ENCODE data around the gene SLC25A1. TPM values are rescaled to one million over a fixed set of nuclear protein-coding genes. Genes with fewer than 3 reads are reported as not detected.

The SLC25A1 gene
- total and polyA plus RNA-seq, 2 of the 8 experiments (the other 6 are each of a cell fraction or from before 2014, with no cell fraction given), result 110 to 148 TPM

- Histone ChIP-seq H3K4me3 (ENCODE audit: extremely low read depth in 1 of 4, insufficient read depth in 2 of 4, low read depth in 3 of 4, low read length in 4 of 4) (no peak overlapping the region), H3K4me2 (ENCODE audit: insufficient read depth in 1 of 2, low read depth in 2 of 2, low read length in 2 of 2) (no peak overlapping the region), H3K27ac (ENCODE audit: low read depth, low read length) (no peak overlapping the region; the same call in 1 of the 2 replicates), H3K36me3 (ENCODE audit: control insufficient read depth in 2 of 4, insufficient read depth in 4 of 4, low read length in 3 of 4) (peaks cover 1 to 13% (median 6%) of the 10 kb centered on the region in 4 experiments), H3K14ac (ENCODE audit: insufficient read length) (no peak overlapping the region), H4K91ac (replicated peaks; ENCODE audit: insufficient read length, low read length) (no peak overlapping the region), H3K79me2 (ENCODE audit: control insufficient read depth in 1 of 2, insufficient read depth in 2 of 2, low read length in 2 of 2) (no peaks in the 10 kb centered on the region), H3K4me1 (replicated peaks in 1 of 4; ENCODE audit: control insufficient read depth in 3 of 4, insufficient read depth in 4 of 4, low read length in 3 of 4) (peaks cover 2 to 17% (median 8%) of the 10 kb centered on the region in 4 experiments; a peak in 5 of 7 replicates), H3K56ac (replicated peaks; ENCODE audit: insufficient read length, low read depth, low read length) (no peak overlapping the region), H3K9me3 (ENCODE audit: insufficient read depth in 2 of 2, low read depth in 1 of 2, low read length in 1 of 2) (no peaks in the 10 kb centered on the region), H3K79me1 (ENCODE audit: low read depth, low read length) (no peaks in the 10 kb centered on the region), H2BK15ac (ENCODE audit: low read length) (no peak overlapping the region), H3K18ac (ENCODE audit: extremely low read depth, low read length) (no peak overlapping the region), H3K23ac (ENCODE audit: insufficient read length) (no peak overlapping the region), H2AK5ac (ENCODE audit: low read depth, low read length) (no peak overlapping the region), H4K8ac (ENCODE audit: extremely low read depth, insufficient read depth, low read length) (no peak overlapping the region), H3K27me3 (replicated peaks in 1 of 4; ENCODE audit: control insufficient read depth in 3 of 4, extremely low read depth in 1 of 4, insufficient read depth in 3 of 4, low read length in 3 of 4) (no peaks in the 10 kb centered on the region), H4K5ac (ENCODE audit: insufficient read length, low read depth, low read length) (no peak overlapping the region), H2BK120ac (replicated peaks; ENCODE audit: low read depth, low read length) (no peak overlapping the region), H2BK5ac (ENCODE audit: low read depth, low read length) (no peak overlapping the region; the same call in 1 of the 2 replicates), H3K4ac (replicated peaks; ENCODE audit: insufficient read length, low read depth, low read length) (no peak overlapping the region), H3K23me2 (ENCODE audit: low read depth, low read length) (no peaks in the 10 kb centered on the region), H3K9ac (replicated peaks in 1 of 4; ENCODE audit: extremely low read depth in 1 of 4, low read depth in 3 of 4, low read length in 3 of 4) (no peak overlapping the region), H4K20me1 (replicated peaks in 1 of 2; ENCODE audit: control insufficient read depth in 1 of 2, insufficient read depth in 2 of 2, low read length in 2 of 2) (no peaks in the 10 kb centered on the region), H2BK12ac (ENCODE audit: low read depth, low read length) (no peak overlapping the region), H2AFZ (ENCODE audit: low read length) (no peak overlapping the region), H2BK20ac (ENCODE audit: low read length) (no peak overlapping the region)
- DNase-seq (ENCODE audit: low read depth in 1 of 2, low spot score in 2 of 2) (no peak), FAIRE-seq (no peak)
- POLR2A ChIA-PET (ENCODE audit: partially characterized antibody), result no interaction called here
- WGBS, 2 experiments (ENCODE audit: extremely low coverage in 1 of 2, insufficient coverage in 1 of 2, insufficient read length in 1 of 2, insufficient replicate concordance in 2 of 2, low coverage in 1 of 2, low lambda C conversion rate in 2 of 2, missing lambda C conversion rate in 1 of 2), result 95% methylated on average over 14 of the region's 14 CpGs; no CpG with 5 or more reads in 1 of the 2 experiments
- CTCF ChIA-PET (ENCODE audit: partially characterized antibody), result no interaction called here
- no peak for TF ChIP-seq GABPA (IDR thresholded peaks at IDR 0.05; ENCODE audit: borderline replicate concordance, insufficient read depth, low read length)
- TF ChIP-seq RBBP5 (IDR thresholded peaks at IDR 0.05; ENCODE audit: borderline replicate concordance, low read depth, low read length), result no peak
- TF ChIP-seq YY1 (IDR thresholded peaks at IDR 0.05; ENCODE audit: low read depth, low read length), result no peak
- TF ChIP-seq CHD1 (IDR thresholded peaks at IDR 0.05; ENCODE audit: low read depth, low read length), result no peak
- TF ChIP-seq POLR2AphosphoS5 (IDR thresholded peaks at IDR 0.05; ENCODE audit: low read depth, low read length), result no peak
- no peak for TF ChIP-seq JUND (IDR thresholded peaks at IDR 0.05; ENCODE audit: low read length)
- TF ChIP-seq TEAD4 (IDR thresholded peaks at IDR 0.05; ENCODE audit: low read depth, low read length), result no peak
- TF ChIP-seq PHF8 (conservative IDR thresholded peaks at IDR 0.05; ENCODE audit: low read depth, low read length), result no peak
- TF ChIP-seq ASH2L (IDR thresholded peaks at IDR 0.05; ENCODE audit: low read length), result no peak
- no peak for TF ChIP-seq SP2 (IDR thresholded peaks at IDR 0.05; ENCODE audit: low read length)
- no peak for TF ChIP-seq SIRT6 (IDR thresholded peaks at IDR 0.05; ENCODE audit: low read length)
- TF ChIP-seq EP300 (IDR thresholded peaks at IDR 0.05; ENCODE audit: borderline replicate concordance in 1 of 2, low read depth in 2 of 2, low read length in 2 of 2), result no peak
- no peak for TF ChIP-seq NANOG (IDR thresholded peaks at IDR 0.05; ENCODE audit: insufficient read depth, low read depth, low read length, poor library complexity, severe bottlenecking)
- TF ChIP-seq SIX5 (IDR thresholded peaks at IDR 0.05; ENCODE audit: low read depth, low read length), result no peak
- no peak for TF ChIP-seq KDM1A (IDR thresholded peaks at IDR 0.05; ENCODE audit: borderline replicate concordance, low read length)
- no peak for TF ChIP-seq SRF (IDR thresholded peaks at IDR 0.05; ENCODE audit: low read depth, low read length)
These were observed 31.7 kb upstream of the SLC25A1 start for GRCh38 chr22:19210188-19210587.

Data from H1 (cell line).